Measurements from ENCODE around the gene KDM4C.

DNA sequence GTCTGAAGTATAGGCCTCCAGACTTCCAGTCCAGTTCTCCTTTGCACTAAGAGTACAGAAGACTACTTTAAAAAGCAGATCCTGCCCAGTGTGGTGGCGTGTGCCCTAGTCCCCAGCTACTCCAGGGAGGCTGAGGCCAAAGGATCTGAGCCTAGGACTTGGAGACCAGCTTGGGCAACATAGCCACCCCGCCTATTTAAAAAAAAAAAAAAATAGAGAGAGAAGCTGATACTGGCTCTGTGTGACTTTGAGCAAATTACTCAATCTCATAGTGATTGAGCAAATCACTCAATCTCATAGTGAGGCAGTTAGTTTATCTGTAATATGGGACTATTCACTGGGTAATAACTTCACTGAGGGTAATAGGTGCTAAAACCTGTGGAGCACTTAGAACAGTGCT lies 43.6 kb upstream of the KDM4C start:
- TF ChIP-seq POLR2AphosphoS5 (IDR thresholded peaks at IDR 0.05; ENCODE audit: low read depth, low read length) = no peak
- no peak for TF ChIP-seq POLR2A (IDR thresholded peaks at IDR 0.05; ENCODE audit: low read depth, low read length)
